NCI-H748 (cell line): ENCODE results near the gene ACTA1.
"Not testable (repeated sequence)": the region's sequence is repeated elsewhere in the genome, so short reads cannot be mapped to it uniquely, and the experiment has no call there.

ENCODE experiments used
- DNase-seq: peaks from one replicate; lab custom pipeline; 2025; ENCODE audit not compliant: unreplicated experiment; lab: John Stamatoyannopoulos, UW

Gene ACTA1

GRCh38 chr1:229410370-229410691 is 23.6 kb downstream of the ACTA1 start:
- DNase-seq, result no peak

DNA sequence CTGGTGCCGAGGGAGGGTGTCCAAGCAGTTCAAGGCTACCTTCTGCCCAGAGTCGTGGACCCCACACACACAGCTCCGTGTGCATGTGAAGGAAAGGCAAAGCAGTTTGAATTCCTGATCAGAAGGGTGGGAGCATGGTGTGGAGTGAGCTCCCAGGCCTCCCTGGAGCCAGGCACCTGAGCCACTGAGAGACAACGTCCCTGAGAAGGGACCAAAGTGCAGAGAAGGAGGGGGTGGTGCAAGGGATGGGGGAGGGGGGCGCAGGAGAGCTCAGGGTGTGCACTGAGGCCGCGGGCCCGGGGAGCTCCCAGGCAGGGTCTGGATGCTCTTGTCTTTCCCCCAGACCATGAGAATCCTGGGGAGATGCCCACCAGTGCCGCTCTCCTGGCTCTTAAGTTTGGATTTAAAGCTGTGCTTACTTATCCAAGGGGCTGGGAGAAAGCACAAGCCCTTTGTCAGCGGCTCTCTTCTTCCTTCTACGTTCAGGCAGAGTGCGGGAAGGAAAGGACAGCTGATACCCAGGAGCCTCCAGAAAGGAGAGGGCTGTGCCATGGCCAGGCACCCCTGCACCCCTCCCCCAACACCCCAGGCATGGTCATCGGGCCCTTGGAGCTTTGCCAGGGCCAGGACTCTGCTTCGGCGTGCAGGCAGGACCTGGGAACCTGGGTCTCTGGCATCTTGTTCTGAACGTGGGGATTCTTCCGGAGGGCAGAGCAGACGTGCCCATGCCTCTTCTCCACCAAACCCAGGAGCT is 24.1 kb downstream of the ACTA1 start:
- no peak for DNase-seq

- DNase-seq, result no peak
Observed at GRCh38 chr1:229408458-229409037, 25.3 kb downstream of the ACTA1 start.

GRCh38 chr1:229407206-229408026 is 26.5 kb downstream of the ACTA1 start:
- DNase-seq, result no peak

DNA sequence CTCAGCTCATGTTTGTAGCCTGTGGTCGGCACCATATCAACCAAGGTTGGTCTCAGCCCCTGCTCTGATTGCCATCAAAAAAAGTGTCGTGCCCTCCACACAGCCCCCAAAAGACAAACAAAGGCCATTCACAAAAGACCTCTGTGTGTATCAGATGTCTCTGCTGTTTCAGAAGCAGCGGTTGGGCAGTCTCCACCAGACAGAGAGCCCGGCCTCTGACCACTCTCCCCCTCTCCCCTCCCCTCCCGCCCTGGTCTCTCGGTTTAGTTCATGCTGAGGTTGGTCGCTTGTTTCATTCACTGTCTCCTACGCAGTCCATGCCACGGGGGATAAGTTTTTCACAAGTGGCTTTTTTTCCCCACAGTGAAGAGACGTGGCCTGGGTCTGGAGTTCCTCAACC is 27.1 kb downstream of the ACTA1 start:
- no peak for DNase-seq

DNA sequence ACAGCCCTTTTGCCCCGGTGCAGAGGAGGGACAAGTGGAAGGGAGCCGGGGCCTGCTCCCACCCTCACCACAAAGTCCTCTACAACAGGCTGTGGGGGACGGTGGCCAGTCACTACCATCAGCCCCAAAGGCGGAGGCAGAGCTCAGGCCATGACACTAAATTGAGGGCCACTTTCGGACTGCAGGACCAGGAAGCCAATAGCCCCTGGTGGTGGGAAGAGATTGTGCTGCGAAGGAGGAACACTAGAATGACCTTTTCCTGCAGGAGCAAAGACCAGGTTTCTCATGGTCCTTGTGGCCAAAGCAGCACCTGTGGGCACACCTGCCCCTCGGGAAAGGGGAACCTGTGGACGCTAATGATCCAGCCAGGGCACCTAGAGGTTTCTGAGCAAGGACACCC is 30.3 kb downstream of the ACTA1 start:
- DNase-seq, result no peak

DNA sequence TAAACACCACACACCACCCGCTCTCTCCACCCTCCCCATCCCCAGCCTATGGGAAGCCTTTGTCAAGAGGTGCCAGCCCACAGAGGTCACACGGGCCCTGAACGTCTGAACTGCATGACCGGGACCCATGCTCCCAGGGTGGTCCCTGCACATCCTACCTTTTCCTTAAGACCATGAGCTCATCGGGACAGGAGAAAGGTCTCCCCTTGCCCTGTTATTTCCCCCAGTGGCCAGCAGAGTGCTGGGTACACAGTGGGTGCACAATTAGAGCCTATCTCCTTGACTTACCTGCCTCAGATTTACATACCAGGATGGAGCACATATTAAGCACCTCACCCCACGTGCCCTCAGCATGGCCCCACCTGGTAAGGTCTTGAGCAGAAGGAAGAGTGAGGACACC is 30.9 kb downstream of the ACTA1 start:
- DNase-seq, result no peak

- not testable (repeated sequence) for DNase-seq
Observed at GRCh38 chr1:229402329-229402728, 31.6 kb downstream of the ACTA1 start.

GRCh38 chr1:229397762-229398161 is 36.1 kb downstream of the ACTA1 start:
- DNase-seq, result no peak

DNA sequence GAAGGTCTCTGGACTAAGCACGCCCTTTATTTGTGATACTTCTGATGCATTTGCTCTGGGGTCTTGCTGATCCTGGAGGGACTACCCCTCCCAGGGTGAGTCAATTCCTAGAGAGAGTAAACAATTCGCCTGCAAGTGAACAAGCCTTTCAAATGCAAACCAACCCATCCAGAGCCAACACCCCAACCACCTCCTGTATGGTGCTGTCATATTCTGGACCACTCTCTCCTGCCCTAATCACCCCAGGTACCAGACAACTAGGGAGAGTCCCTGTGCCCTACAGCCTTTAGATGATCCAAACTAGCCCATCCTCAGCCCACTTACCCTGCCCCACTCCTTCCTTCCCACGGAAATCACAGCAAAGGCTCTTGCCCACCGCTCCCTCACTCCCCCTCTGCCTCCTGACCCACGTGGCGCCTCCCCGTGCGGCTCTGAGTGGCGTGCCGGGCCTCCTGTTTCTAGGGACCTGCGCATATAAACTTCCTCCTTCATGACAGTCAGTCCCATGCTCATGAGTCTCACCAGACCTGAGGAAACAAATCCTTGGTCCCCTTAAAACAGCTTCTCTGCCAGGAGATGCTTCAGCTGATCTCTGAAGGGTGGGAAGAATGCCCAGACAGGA is 37.2 kb downstream of the ACTA1 start:
- no peak for DNase-seq

- not testable (repeated sequence) for DNase-seq
Observed at GRCh38 chr1:229394517-229394916, 39.4 kb downstream of the ACTA1 start.

GRCh38 chr1:229392936-229393335 is 41.0 kb downstream of the ACTA1 start:
- no peak for DNase-seq

DNA sequence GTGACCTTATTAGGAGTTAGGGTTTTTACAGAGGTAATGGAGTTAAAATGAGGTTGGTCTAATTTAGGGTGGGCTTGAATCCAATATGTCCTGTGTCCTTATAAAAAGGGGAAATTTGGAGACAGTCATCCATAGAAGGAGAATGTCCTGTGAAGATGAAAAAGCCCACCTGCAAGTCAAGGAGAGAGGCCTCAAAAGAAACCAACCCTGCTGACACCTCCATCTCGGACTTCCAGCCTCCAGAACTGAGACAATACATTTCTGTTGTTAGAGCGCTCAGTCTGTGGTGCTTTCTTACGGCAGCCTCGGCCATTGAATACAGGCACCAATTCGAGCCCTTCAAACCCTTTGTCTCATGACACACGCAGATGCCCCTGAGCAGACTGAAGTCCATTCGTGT is 43.8 kb downstream of the ACTA1 start:
- no peak for DNase-seq

DNA sequence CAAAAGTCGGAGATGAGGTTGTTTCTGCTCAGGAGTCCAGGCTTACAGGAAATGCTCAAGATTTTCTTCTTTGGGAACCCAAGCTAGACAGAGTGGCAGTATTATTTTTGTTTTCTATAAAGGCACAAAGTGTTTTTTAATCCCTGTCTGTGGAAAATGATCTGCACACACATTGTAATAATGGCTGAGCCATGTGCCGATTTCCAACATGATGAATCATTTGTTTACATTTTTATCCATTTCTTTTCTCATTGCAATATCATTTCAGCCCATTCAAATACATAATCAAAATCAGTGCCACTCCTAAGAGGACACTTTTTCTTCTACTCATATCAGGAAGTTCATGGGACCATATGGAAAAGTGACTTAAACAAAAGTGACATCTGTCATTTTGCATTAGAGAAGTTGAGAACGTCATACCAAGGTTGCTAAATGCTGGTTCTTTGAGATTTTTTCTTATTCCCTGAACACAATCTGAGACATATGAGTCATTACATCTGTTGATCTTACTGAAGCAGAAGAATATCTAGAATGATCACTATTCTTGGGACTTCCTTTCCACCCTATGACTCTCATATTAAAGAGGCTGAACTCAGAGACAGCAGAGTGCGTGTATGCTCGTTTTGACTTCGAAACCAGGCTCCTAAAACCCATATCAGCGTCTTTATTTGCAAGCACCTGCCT is 44.9 kb downstream of the ACTA1 start:
- DNase-seq, result no peak

- DNase-seq, result no peak
Observed at GRCh38 chr1:229385853-229386456, 47.9 kb downstream of the ACTA1 start.

DNA sequence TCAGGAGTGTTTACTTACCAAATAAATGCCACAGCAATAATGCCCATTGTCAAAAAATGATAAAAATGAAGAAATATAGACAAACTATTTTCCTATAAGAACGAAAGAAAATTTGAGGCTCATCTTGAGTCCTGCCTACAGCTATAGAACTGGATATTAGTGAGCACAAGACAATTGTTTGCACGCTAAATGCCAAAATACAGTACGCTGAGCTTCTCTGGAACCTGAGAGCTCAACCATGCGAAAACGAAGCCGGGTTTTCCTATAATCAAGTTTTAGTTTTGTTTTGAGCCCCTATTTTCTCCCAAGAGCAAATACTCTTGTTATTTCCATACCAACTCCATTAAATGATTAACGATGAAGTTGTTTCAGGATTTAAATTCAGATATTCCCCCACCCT is 49.1 kb downstream of the ACTA1 start:
- DNase-seq, result no peak

GRCh38 chr1:229383961-229384360 is 49.9 kb downstream of the ACTA1 start:
- no peak for DNase-seq

DNA sequence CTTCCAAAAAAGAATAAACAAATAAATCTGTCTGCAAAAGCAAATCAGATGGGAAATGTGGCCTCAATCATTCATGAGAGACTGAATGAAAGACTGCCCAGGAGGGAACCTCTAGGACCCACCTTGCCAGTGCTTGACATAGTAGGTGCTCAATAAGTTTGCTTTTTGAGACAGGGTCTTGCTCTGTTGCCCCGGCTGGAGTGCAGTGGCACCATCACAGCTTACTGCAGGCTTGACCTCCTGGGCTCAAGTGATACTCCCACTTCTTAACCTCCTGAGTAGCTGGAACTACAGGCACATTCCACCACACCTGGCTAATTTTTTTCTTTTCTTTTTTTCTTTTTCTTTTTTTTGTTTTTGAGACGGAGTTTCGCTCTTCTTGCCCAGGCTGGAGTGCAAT is 50.7 kb downstream of the ACTA1 start:
- no peak for DNase-seq
